ENCODE measurements around the gene SDHA.
"Not testable (repeated sequence)": the region's sequence is repeated elsewhere in the genome, so short reads cannot be mapped to it uniquely, and the experiment has no call there.

The SDHA gene

DNA sequence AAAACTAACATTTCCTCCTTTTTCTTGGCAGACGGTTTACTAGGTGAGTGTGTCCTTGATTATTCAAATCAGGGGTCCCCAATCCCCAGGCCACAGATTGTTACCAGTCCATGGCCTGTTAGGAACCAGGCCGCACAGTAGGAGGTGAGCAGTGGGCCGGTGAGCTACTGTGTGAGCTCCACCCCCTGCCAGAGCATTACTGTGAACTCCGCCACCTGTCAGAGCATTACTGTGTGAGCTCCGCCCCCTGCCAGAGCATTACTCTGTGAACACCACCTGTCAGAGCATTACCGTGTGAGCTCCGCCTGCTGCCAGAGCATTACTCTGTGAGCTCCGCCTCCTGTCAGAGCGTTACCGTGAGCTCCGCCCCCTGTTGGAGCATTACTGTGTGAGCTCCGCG is 39.0 kb downstream of the SDHA start:
- no peak for DNase-seq (ENCODE audit: low read depth)

DNA sequence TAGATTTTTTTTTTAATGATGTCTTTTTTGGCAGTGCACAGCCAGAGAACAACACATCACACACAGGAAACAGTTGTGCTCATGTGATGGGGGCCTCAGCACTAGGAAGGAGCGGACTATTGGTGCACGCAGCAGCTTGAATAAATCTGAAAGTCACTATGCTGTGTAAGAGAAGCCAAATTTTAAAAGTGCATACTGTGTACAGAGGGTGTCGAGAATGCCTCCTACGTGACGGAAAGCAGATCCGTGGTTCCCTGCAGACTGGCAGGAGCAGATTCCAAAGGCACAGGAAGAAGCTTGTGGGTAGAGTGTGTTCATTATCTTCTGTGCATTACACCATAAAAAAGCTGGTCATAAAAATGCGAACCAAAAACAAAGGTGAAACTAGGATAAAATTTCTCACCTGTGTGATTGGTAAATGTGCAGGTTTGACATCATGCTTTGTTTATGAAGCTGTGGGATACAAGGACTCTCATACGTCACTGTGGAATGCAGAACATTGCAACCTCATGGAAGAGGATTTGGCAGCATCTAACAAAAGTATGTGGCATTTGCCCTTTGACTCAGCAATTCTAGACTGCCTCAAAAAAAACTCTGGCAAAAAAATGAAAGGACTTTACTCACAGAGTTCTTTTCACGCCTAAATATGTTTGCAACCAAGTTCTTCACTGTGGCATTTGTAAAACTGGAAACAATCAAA is 45.3 kb downstream of the SDHA start:
- peak; percentile 97 for DNase-seq (ENCODE audit: low read depth)

GRCh38 chr5:264338-264737 is 46.2 kb downstream of the SDHA start:
- no peak for DNase-seq (ENCODE audit: low read depth)

DNA sequence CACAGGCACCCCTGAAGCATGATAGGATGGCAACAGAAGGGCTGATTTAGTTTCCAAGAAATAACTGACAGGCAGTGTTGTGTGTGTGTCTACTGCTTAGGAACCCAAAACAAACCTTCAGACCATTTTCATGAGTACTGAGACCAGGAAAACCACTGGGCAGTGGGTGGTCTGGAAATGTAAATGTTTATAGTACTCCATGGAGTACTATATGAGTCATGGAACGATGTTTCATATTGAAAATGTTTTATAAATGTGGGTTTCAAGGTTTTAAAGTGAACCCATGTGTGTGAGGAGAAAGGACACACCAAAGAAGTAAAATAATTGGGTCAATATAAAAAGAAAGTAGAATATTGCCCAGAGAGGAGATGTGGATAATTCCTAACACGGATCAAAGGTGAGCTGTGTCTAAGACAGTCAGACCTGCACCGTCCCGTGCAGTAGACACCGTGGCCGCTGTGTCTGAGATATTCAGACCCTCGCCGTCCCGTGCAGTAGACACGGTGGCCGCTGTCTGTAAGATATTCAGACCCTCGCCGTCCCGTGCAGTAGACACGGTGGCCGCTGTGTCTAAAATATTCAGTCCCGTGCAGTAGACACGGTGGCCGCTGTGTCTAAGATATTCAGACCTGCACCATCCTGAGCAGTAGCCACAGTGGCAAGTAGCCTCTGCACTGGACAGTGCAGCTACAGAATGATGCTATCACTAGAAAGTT is 48.3 kb downstream of the SDHA start:
- peak; percentile 71 for DNase-seq (ENCODE audit: low read depth)

GRCh38 chr5:267716-268115 is 49.6 kb downstream of the SDHA start:
- no peak for DNase-seq (ENCODE audit: low read depth)

DNA sequence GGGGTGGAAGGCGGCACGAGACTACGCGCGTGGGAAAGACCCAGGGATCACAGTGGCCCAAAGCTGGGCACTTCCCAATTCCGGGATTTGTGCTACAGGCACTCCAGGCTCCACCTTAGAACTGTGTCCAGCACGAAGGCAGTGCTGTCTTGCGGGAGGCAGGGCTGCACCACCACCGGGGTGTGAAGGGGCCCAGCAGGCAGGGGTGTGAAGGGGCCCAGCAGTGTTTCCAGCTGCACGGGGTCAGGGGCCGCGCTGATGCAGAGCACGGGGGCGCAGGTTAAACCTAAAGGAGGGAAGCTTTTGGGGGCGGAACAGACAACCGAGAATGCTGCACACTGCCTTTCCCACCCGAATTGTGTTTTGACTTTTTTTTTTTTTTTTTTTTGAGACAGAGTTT is 52.2 kb downstream of the SDHA start:
- DNase-seq (ENCODE audit: low read depth): no peak

GRCh38 chr5:271828-272167 is 53.7 kb downstream of the SDHA start:
- DNase-seq (ENCODE audit: low read depth): not testable (repeated sequence)

DNA sequence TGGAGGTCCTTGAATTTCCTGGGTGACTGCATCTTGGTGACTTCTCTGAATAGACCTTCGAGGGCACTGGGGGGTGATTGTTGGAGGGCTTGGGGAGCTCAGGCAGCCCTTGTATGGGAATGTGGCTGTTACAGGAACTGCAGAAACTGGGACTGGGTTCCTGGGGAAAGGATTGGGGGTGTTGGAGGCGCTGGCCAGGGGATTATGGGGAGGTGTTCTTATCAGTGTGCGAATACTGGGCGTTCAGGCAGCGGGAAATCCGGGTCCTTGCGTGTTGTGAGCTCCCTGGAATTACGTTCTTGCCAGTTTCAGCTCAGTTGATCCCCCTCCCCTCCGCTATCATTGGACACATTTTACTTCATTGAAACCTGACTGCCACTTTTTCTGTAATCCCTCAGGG is 55.0 kb downstream of the SDHA start:
- DNase-seq (ENCODE audit: low read depth): not testable (repeated sequence)

GRCh38 chr5:273491-273890 is 55.4 kb downstream of the SDHA start:
- not testable (repeated sequence) for DNase-seq (ENCODE audit: low read depth)

DNA sequence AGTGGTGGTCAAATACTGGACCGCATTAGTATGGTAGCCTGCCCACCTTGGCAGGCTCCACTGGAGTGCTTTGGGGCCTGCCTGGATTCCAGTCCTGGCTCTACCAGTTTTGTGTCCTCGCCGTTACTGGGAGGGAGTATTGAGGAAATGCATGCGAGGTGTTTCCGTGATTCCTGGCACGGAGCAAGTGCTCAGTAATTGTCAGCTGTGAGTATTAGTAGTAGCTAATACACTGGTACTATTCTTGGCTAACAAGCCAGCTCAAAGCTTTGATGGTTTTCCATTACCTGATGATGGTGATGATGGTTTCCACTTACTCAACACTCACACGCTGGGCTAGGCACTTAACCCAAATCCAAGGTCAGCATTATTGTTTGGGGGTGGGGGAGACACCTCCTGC is 56.2 kb downstream of the SDHA start:
- DNase-seq (ENCODE audit: low read depth): not testable (repeated sequence)

- DNase-seq (ENCODE audit: low read depth): no peak
Observed at GRCh38 chr5:278646-279045, 60.5 kb downstream of the SDHA start.

- not testable (repeated sequence) for DNase-seq (ENCODE audit: low read depth)
Observed at GRCh38 chr5:279051-279665, 61.0 kb downstream of the SDHA start.

DNA sequence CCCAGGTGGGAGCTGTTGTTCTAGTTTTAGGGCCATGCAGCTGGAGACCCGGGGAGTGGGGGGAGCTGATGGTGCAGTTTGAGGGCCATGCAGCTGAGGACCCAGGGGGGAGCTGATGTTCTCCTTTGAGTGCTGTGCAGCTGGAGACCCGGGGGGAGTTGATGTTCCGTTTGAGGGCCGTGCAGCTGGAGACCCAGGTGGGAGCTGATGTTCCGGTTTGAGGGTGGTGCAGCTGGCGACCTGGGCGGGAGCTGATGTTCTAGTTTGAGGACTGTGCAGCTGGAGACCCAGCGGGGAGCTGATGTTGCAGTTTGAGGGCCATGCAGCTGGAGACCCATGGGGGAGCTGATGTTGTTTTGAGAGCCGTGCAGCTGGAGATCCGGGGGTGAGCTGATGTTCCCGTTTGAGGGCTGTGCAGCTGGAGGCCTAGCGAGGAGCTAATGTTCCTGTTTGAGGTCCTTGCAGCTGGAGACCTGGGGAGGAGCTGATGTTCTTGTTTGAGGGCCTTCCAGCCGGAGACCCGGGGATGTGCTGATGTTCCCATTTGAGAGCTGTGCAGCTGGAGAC is 68.0 kb downstream of the SDHA start:
- no peak for DNase-seq (ENCODE audit: low read depth)

DNA sequence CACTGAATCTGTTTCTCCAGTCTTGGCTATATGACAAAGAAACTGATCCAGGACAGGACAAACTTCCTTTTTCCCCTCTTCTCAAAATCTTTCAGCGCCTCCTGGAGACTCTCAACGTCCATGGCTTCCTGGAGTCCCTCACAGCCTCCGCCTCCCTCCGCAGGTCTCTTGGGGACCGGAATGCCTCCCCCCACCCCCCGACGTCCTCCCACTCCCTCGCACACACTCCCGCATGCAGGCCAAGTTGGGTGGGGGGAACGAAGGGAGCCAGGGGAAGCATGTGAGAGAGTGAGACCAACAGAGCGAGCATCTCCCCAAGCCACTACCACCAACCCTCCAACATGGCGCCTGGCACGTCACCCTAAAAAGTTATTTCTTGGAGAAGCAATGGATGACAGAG is 72.1 kb downstream of the SDHA start:
- not testable (repeated sequence) for DNase-seq (ENCODE audit: low read depth)

GRCh38 chr5:291345-291744 is 73.2 kb downstream of the SDHA start:
- DNase-seq (ENCODE audit: low read depth): not testable (repeated sequence)

DNA sequence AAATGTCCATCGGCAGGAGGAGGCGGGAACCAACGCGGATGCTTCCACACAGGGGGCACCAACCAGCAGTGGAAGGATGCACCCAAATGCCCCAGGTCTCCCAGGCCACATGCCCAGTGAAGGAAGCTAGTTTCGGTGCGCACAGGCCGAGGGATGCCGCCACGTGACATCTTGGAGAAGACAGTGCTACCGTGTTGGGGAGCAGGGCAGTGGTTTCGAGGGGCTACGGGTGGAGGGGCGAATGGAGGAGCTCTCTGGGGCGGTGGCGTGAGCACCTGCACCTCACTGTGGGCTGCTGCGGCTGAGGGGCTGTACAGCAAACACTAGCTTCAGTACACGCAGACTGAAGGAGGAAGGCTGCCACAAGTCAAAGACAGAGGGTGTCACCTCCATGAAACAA is 76.7 kb downstream of the SDHA start:
- not testable (repeated sequence) for DNase-seq (ENCODE audit: low read depth)

- DNase-seq (ENCODE audit: low read depth): not testable (repeated sequence)
Observed at GRCh38 chr5:296207-296606, 78.1 kb downstream of the SDHA start.

- DNase-seq (ENCODE audit: low read depth): peak; percentile 72
Observed at GRCh38 chr5:296954-297353, 78.8 kb downstream of the SDHA start.

- not testable (repeated sequence) for DNase-seq (ENCODE audit: low read depth)
Observed at GRCh38 chr5:297448-297847, 79.3 kb downstream of the SDHA start.

DNA sequence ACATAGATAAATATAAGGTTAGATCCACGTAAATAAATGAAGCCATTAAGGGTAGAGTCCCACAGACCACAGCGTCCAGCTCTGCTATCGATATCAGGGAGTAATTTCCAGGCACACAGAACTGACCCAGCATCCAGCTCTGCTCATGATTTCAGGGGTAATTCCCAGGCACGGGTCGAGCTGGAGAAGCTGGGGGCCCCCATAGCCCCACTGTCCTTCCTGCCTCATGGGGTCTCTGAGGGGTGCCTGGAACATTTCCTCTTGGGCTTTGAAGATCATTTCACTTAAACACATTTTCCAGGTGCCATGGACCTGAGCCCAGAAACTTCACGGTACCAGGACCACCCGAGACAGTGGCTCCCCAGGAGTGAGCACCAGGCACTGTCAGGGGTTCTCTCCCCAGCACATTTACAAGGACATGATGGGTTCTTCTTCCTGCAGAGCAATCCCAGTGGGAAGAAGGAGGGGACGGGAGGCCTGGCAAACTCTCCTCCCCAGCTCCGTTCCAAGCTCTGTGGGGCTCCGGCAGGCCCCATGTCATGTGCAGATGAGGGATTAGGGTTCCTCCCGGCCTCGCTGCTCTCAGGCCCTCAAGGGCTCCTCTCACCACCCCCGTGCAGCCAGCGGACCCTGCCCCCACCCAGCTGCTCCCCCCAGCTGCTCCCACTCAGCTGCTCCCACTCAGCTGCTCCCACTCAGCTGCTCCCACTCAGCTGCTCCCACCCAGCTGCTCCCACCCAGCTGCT is 80.0 kb downstream of the SDHA start:
- DNase-seq (ENCODE audit: low read depth): not testable (repeated sequence)

DNA sequence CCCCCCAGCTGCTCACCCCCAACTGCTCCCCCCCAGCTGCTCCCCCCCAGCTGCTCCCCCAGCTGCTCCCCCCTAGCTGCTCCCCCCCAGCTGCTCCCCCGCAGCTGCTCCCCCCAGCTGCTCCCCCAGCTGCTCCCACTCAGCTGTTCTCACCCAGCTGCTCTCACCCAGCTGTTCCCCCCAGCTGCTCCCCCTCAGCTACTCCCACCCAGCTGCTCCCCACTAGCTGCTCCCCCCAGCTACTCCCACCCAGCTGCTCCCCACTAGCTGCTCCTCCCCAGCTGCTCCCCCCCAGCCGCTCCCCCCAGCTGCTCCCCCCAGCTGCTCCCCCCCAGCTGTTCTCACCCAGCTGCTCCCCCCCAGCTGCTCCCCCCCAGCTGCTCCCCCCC is 80.6 kb downstream of the SDHA start:
- DNase-seq (ENCODE audit: low read depth): no peak

- DNase-seq (ENCODE audit: low read depth): not testable (repeated sequence)
Observed at GRCh38 chr5:299921-300320, 81.8 kb downstream of the SDHA start.

Measured in fibroblast of gingiva (primary cell).